ENCODE results near the gene GPR160.
"Not testable (repeated sequence)": the region's sequence is repeated elsewhere in the genome, so short reads cannot be mapped to it uniquely, and the experiment has no call there.

GPR160 gene

DNA sequence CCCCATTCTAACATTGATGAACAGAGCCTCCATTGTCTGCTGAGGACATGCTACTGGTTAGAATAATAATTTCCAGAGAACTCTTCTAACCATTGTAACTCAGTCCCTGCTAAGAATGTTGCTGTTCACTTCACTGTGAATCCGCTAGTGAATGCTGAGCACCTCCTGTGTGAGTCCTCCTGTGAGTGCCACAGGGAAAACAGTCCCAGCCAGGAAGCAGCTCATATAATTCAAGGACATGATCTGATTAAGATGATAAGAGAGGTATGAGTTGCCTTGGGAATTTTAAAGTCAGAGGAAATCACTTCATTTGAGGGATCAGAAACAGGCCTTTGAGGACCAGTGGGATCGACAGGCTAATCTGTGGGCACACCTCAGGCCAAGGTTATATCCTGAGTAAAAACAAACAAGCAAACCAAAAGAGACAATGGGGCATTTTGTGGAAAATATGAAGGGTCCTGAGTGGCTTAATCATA, 33.9 kb upstream of the GPR160 start:
- Histone ChIP-seq H3K4me1 (ENCODE audit: control insufficient read depth, insufficient read depth, low read length) (no peaks in the 10 kb centered on the region), H3K27ac (ENCODE audit: low read length) (no peak overlapping the region), H3K9me3 (ENCODE audit: control insufficient read depth in 2 of 2, low read length in 2 of 2) (no peaks in the 10 kb centered on the region), H3K36me3 (ENCODE audit: control insufficient read depth in 2 of 2, insufficient read depth in 2 of 2, low read length in 2 of 2) (no peaks in the 10 kb centered on the region), H3K27me3 (ENCODE audit: control insufficient read depth in 1 of 2, insufficient read depth in 2 of 2, low read length in 2 of 2) (no peaks in the 10 kb centered on the region), H3K4me3 (ENCODE audit: low read length in 2 of 2) (no peak overlapping the region), H3K9ac (ENCODE audit: low read length in 2 of 2) (no peak overlapping the region)

DNA sequence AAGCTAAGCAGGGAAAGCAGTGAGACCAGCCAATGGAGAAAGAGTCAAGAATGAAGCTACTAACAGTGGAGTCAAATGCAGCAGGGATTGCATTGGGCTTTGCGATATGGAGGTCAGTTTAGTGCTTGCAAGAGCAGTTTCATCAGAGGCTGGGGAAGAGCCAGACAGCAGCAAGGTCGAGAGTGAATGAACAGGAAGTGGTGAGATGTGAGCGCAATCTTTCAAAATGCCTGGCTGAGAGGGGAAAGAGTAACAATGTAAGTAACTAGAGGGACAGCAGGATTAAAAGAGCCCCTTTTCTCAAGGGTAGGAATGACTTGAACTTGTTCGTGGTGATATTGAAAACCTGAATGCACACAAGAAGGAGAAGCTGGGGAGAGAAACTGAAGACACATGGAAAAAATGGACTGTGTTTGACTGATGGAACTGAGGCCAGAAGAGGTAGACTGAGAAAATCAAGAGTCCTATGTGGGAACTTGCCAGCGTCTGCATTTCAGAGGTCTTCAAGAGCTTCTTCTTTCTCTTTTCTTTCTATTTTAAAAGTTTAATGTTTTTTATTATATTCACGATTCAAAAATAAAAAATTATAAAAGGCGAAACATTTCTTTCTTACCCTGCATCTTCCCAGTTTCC, 30.6 kb upstream of the GPR160 start:
- Histone ChIP-seq H3K4me3 (ENCODE audit: low read length in 2 of 2) (no peak overlapping the region), H3K4me1 (ENCODE audit: control insufficient read depth, insufficient read depth, low read length) (no peaks in the 10 kb centered on the region), H3K27ac (ENCODE audit: low read length) (no peak overlapping the region), H3K9ac (ENCODE audit: low read length in 2 of 2) (no peak overlapping the region), H3K9me3 (ENCODE audit: control insufficient read depth in 2 of 2, low read length in 2 of 2) (no peaks in the 10 kb centered on the region), H3K36me3 (ENCODE audit: control insufficient read depth in 2 of 2, insufficient read depth in 2 of 2, low read length in 2 of 2) (no peaks in the 10 kb centered on the region), H3K27me3 (ENCODE audit: control insufficient read depth in 1 of 2, insufficient read depth in 2 of 2, low read length in 2 of 2) (no peaks in the 10 kb centered on the region)

DNA sequence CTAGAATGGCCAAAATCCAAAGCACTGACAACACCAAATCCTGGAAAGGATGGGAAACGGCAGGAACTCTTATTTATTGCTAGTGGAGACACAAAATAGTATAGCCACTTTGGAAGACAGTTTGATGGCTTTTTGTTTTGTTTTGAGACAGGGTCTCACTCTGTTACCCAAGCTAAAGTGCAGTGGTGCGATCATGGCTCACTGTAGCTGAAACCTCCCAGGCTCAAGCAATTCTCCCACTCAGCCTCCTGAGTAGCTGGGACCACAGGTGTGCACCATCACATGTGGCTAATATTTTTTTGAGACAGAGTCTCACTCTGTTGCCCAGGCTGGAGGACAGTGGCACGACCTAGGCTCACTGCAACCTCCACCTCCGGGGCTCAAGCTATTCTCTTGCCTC, 27.3 kb upstream of the GPR160 start:
- Histone ChIP-seq H3K9me3 (ENCODE audit: control insufficient read depth in 2 of 2, low read length in 2 of 2) (no peaks in the 10 kb centered on the region), H3K9ac (ENCODE audit: low read length in 2 of 2) (no peak overlapping the region), H3K27ac (ENCODE audit: low read length) (no peak overlapping the region), H3K36me3 (ENCODE audit: control insufficient read depth in 2 of 2, insufficient read depth in 2 of 2, low read length in 2 of 2) (no peaks in the 10 kb centered on the region), H3K27me3 (ENCODE audit: control insufficient read depth in 1 of 2, insufficient read depth in 2 of 2, low read length in 2 of 2) (no peaks in the 10 kb centered on the region), H3K4me3 (ENCODE audit: low read length in 2 of 2) (no peak overlapping the region), H3K4me1 (ENCODE audit: control insufficient read depth, insufficient read depth, low read length) (no peaks in the 10 kb centered on the region)

DNA sequence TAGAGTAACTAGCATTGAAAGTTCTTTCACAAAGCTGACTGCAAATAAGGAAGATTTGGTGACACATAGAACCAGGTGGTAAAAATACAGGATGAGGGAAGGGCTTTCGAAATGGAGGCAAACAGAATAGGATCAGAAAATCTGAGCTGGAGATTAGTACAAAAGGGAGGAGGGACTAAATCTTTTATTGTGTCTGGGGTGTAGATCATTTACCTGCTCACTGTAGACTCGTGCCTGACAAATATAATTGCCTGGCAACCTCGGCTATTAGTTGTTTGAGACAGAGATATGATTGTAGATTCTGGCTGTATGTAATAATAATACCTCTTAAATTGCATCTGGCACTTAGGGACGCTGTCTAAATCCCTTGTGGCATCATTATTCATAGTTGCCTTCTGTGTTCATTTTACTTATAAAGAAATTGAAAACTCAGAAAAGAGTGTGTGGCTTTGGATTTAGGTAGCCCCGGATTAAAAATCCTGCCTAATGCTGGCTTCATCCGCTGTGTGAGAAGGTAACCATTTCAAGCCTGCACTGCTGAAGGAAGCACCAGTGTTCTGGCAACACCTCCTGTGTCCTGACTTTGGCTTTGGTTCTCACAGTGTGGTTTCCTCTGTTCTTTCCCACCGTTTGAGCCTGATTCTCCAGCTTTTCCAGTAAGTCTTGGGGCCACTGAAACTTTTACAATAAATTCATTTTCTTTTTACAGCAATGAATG, 25.0 kb upstream of the GPR160 start:
- Histone ChIP-seq H3K4me1 (ENCODE audit: control insufficient read depth, insufficient read depth, low read length) (no peaks in the 10 kb centered on the region), H3K4me3 (ENCODE audit: low read length in 2 of 2) (no peak overlapping the region), H3K27me3 (ENCODE audit: control insufficient read depth in 1 of 2, insufficient read depth in 2 of 2, low read length in 2 of 2) (no peaks in the 10 kb centered on the region), H3K9me3 (ENCODE audit: control insufficient read depth in 2 of 2, low read length in 2 of 2) (no peaks in the 10 kb centered on the region), H3K36me3 (ENCODE audit: control insufficient read depth in 2 of 2, insufficient read depth in 2 of 2, low read length in 2 of 2) (no peaks in the 10 kb centered on the region), H3K9ac (ENCODE audit: low read length in 2 of 2) (no peak overlapping the region), H3K27ac (ENCODE audit: low read length) (no peak overlapping the region)

GRCh38 chr3:170016057-170016456, 21.7 kb upstream of the GPR160 start:
- Histone ChIP-seq H3K27ac (ENCODE audit: low read length) (no peak overlapping the region), H3K36me3 (ENCODE audit: control insufficient read depth in 2 of 2, insufficient read depth in 2 of 2, low read length in 2 of 2) (no peaks in the 10 kb centered on the region), H3K27me3 (ENCODE audit: control insufficient read depth in 1 of 2, insufficient read depth in 2 of 2, low read length in 2 of 2) (no peaks in the 10 kb centered on the region), H3K9me3 (ENCODE audit: control insufficient read depth in 2 of 2, low read length in 2 of 2) (no peaks in the 10 kb centered on the region), H3K9ac (ENCODE audit: low read length in 2 of 2) (no peak overlapping the region), H3K4me3 (ENCODE audit: low read length in 2 of 2) (no peak overlapping the region), H3K4me1 (ENCODE audit: control insufficient read depth, insufficient read depth, low read length) (no peaks in the 10 kb centered on the region)

- H3K27ac ChIP-seq (ENCODE audit: low read length); H3K4me1 ChIP-seq (ENCODE audit: control insufficient read depth, insufficient read depth, low read length); H3K9ac ChIP-seq (ENCODE audit: low read length in 2 of 2); H3K27me3 ChIP-seq (ENCODE audit: control insufficient read depth in 1 of 2, insufficient read depth in 2 of 2, low read length in 2 of 2); H3K9me3 ChIP-seq (ENCODE audit: control insufficient read depth in 2 of 2, low read length in 2 of 2); H3K36me3 ChIP-seq (ENCODE audit: control insufficient read depth in 2 of 2, insufficient read depth in 2 of 2, low read length in 2 of 2); H3K4me3 ChIP-seq (ENCODE audit: low read length in 2 of 2): not testable (repeated sequence)
Observed at GRCh38 chr3:170019306-170019705, 18.5 kb upstream of the GPR160 start.

DNA sequence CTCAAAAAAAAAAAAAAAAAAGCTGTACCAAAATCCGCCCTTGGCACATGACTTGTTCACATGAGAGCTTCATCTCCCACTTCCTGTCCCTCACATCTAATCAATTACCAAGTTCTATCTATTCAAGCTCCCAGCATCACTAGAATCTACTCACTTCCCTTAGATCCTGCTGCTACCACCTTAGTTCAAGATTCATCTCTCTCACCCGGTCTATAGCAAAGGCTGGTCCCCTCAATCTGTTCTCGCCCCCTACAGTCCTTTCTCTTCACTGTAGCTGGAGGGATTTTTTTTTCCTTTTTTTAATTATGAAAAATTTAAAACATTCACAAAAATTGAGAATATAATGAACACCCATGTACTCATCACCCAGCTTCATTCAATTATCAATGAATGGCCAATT, 16.7 kb upstream of the GPR160 start:
- Histone ChIP-seq H3K4me1 (ENCODE audit: control insufficient read depth, insufficient read depth, low read length) (no peaks in the 10 kb centered on the region), H3K9ac (ENCODE audit: low read length in 2 of 2) (no peak overlapping the region), H3K27ac (ENCODE audit: low read length) (no peak overlapping the region), H3K4me3 (ENCODE audit: low read length in 2 of 2) (no peak overlapping the region), H3K36me3 (ENCODE audit: control insufficient read depth in 2 of 2, insufficient read depth in 2 of 2, low read length in 2 of 2) (no peaks in the 10 kb centered on the region), H3K9me3 (ENCODE audit: control insufficient read depth in 2 of 2, low read length in 2 of 2) (no peaks in the 10 kb centered on the region), H3K27me3 (ENCODE audit: control insufficient read depth in 1 of 2, insufficient read depth in 2 of 2, low read length in 2 of 2) (no peaks in the 10 kb centered on the region)

- Histone ChIP-seq H3K4me3 (ENCODE audit: low read length in 2 of 2) (no peak overlapping the region), H3K27ac (ENCODE audit: low read length) (no peak overlapping the region), H3K36me3 (ENCODE audit: control insufficient read depth in 2 of 2, insufficient read depth in 2 of 2, low read length in 2 of 2) (no peaks in the 10 kb centered on the region), H3K27me3 (ENCODE audit: control insufficient read depth in 1 of 2, insufficient read depth in 2 of 2, low read length in 2 of 2) (no peaks in the 10 kb centered on the region), H3K4me1 (ENCODE audit: control insufficient read depth, insufficient read depth, low read length) (no peaks in the 10 kb centered on the region), H3K9me3 (ENCODE audit: control insufficient read depth in 2 of 2, low read length in 2 of 2) (no peaks in the 10 kb centered on the region), H3K9ac (ENCODE audit: low read length in 2 of 2) (no peak overlapping the region)
Observed at GRCh38 chr3:170022336-170022735, 15.5 kb upstream of the GPR160 start.

GRCh38 chr3:170023165-170023564, 14.6 kb upstream of the GPR160 start:
- no peaks in the 10 kb centered on the region for H3K9me3 ChIP-seq (ENCODE audit: control insufficient read depth in 2 of 2, low read length in 2 of 2)
- no peaks in the 10 kb centered on the region for H3K27me3 ChIP-seq (ENCODE audit: control insufficient read depth in 1 of 2, insufficient read depth in 2 of 2, low read length in 2 of 2)
- H3K36me3 ChIP-seq (ENCODE audit: control insufficient read depth in 2 of 2, insufficient read depth in 2 of 2, low read length in 2 of 2) = no peaks in the 10 kb centered on the region
- no peaks in the 10 kb centered on the region for H3K4me1 ChIP-seq (ENCODE audit: control insufficient read depth, insufficient read depth, low read length)
- H3K9ac ChIP-seq (ENCODE audit: low read length in 2 of 2) = no peak overlapping the region
- no peak overlapping the region for H3K4me3 ChIP-seq (ENCODE audit: low read length in 2 of 2)
- no peak overlapping the region for H3K27ac ChIP-seq (ENCODE audit: low read length)

GRCh38 chr3:170024581-170024980, 13.2 kb upstream of the GPR160 start:
- H3K27ac ChIP-seq (ENCODE audit: low read length) = no peak overlapping the region
- no peak overlapping the region for H3K4me3 ChIP-seq (ENCODE audit: low read length in 2 of 2)
- no peak overlapping the region for H3K9ac ChIP-seq (ENCODE audit: low read length in 2 of 2)
- no peaks in the 10 kb centered on the region for H3K9me3 ChIP-seq (ENCODE audit: control insufficient read depth in 2 of 2, low read length in 2 of 2)
- no peaks in the 10 kb centered on the region for H3K36me3 ChIP-seq (ENCODE audit: control insufficient read depth in 2 of 2, insufficient read depth in 2 of 2, low read length in 2 of 2)
- no peaks in the 10 kb centered on the region for H3K27me3 ChIP-seq (ENCODE audit: control insufficient read depth in 1 of 2, insufficient read depth in 2 of 2, low read length in 2 of 2)
- H3K4me1 ChIP-seq (ENCODE audit: control insufficient read depth, insufficient read depth, low read length) = no peaks in the 10 kb centered on the region

Measured in stomach smooth muscle (tissue), 2 donors.